ENCODE measurements around the gene SLC30A10. TPM values are rescaled to one million over a fixed set of nuclear protein-coding genes. Genes with fewer than 3 reads are reported as not detected.

Gene SLC30A10
- total RNA-seq, 1 experiment from 2014 or later, result 0.09 TPM

DNA sequence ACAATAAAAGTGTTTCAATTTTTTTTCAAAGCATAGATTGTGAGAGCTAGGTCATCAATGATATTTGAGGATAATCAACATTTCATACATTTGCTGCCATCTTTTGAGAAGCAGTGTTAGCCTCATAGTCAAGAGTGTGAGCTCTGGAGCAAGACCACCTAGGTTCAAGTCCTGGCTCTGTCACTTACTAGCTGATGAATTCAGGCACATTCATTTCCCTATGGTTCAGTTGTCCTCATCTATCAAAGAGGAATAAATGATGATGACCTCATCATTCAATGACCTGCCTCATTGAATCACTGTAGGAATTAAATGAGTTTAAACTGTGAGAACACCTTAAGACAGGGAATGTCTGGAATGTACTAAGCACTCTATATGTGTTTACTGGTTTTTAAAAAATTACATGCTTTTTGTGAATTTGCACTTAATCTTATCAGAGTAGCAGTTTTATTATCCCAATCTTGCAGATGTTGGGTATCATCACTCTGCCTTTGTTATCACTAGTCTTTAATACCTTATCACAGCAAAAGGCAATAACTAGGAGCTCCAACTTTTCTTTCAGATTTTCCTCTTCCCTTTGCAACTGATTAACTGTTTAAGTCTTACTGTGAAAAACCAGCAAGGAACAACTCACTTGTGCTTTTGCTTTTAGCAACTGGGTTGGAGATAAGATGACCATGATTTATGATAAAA is 47.4 kb downstream of the SLC30A10 start:
- no peak overlapping the region for H3K56ac ChIP-seq (ENCODE audit: insufficient read length, low read depth, low read length)
- H2BK20ac ChIP-seq (ENCODE audit: low read depth, low read length, poor library complexity, severe bottlenecking), result no peak overlapping the region
- no peaks in the 10 kb centered on the region for H3K23me2 ChIP-seq (ENCODE audit: insufficient read length, low read depth, low read length, poor library complexity, severe bottlenecking)
- TF ChIP-seq, protein P1, sequence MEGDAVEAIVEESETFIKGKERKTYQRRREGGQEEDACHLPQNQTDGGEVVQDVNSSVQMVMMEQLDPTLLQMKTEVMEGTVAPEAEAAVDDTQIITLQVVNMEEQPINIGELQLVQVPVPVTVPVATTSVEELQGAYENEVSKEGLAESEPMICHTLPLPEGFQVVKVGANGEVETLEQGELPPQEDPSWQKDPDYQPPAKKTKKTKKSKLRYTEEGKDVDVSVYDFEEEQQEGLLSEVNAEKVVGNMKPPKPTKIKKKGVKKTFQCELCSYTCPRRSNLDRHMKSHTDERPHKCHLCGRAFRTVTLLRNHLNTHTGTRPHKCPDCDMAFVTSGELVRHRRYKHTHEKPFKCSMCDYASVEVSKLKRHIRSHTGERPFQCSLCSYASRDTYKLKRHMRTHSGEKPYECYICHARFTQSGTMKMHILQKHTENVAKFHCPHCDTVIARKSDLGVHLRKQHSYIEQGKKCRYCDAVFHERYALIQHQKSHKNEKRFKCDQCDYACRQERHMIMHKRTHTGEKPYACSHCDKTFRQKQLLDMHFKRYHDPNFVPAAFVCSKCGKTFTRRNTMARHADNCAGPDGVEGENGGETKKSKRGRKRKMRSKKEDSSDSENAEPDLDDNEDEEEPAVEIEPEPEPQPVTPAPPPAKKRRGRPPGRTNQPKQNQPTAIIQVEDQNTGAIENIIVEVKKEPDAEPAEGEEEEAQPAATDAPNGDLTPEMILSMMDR (conservative IDR thresholded peaks at IDR 0.05), result no peak
- no peaks in the 10 kb centered on the region for H4K20me1 ChIP-seq (ENCODE audit: control insufficient read depth, insufficient read depth, insufficient read length)
- Mint-ChIP-seq H3K4me3 (no peak overlapping the region), H3K9me3 (no peaks in the 10 kb centered on the region), H3K27me3 (ENCODE audit: low read depth) (no peaks in the 10 kb centered on the region; the same call in 1 of the 2 replicates), H3K27ac (no peak overlapping the region), H3K4me1 (peaks cover 7 to 10% of the 10 kb centered on the region in 2 experiments), H3K36me3 (ENCODE audit: insufficient read depth in 1 of 3, low read depth in 3 of 3) (no peaks in the 10 kb centered on the region)
- DNase-seq, result no peak
- no peak overlapping the region for H3K4me2 ChIP-seq (ENCODE audit: insufficient read depth, insufficient read length, low read length)
- no peaks in the 10 kb centered on the region for H3K79me1 ChIP-seq (ENCODE audit: insufficient read depth, low read depth, low read length, poor library complexity, severe bottlenecking)
- no peak overlapping the region for H4K91ac ChIP-seq (ENCODE audit: insufficient read length, low read depth, low read length)
- H3K4me1 ChIP-seq (ENCODE audit: insufficient read depth, low read length), result no peaks in the 10 kb centered on the region
- H3K4ac ChIP-seq (ENCODE audit: low read depth, low read length), result no peak overlapping the region
- no peaks in the 10 kb centered on the region for H3K27me3 ChIP-seq (ENCODE audit: insufficient read depth, low read length)
- H4K8ac ChIP-seq (replicated peaks; ENCODE audit: insufficient read length, low read depth, low read length), result no peak overlapping the region
- H3K9me3 ChIP-seq (ENCODE audit: control insufficient read depth, low read depth, low read length), result no peaks in the 10 kb centered on the region
- H3K14ac ChIP-seq (ENCODE audit: insufficient read depth, low read length), result no peak overlapping the region
- no peak overlapping the region for H2BK12ac ChIP-seq (ENCODE audit: insufficient read length, low read depth, low read length)
- no peak overlapping the region for H2BK5ac ChIP-seq (ENCODE audit: insufficient read length, low read length)
- no peak overlapping the region for H3K27ac ChIP-seq (ENCODE audit: insufficient read length, low read depth, low read length)
- H2AFZ ChIP-seq (ENCODE audit: low read length), result no peak overlapping the region
- H2BK15ac ChIP-seq (ENCODE audit: low read depth, low read length), result no peak overlapping the region
- H3K79me2 ChIP-seq (ENCODE audit: insufficient read depth, low read length), result no peaks in the 10 kb centered on the region
- H4K5ac ChIP-seq (ENCODE audit: insufficient read length, low read depth, low read length), result no peak overlapping the region
- no peak overlapping the region for H2AK5ac ChIP-seq (ENCODE audit: insufficient read length, low read length)
- H3K23ac ChIP-seq (ENCODE audit: insufficient read length, low read depth, low read length), result no peak overlapping the region
- no peak overlapping the region for H3K9ac ChIP-seq (ENCODE audit: extremely low read depth, insufficient read length, low read length)
- no peak overlapping the region for H3T11ph ChIP-seq (ENCODE audit: low read length)
- H3K18ac ChIP-seq (ENCODE audit: insufficient read length, low read depth, low read length), result no peak overlapping the region
- no peak overlapping the region for H2BK120ac ChIP-seq (ENCODE audit: low read depth, low read length, poor library complexity, severe bottlenecking)
